WTC11 (cell line): ENCODE results near the gene SYNGR1. TPM values are rescaled to one million over a fixed set of nuclear protein-coding genes. Genes with fewer than 3 reads are reported as not detected.

Source experiments
- ATAC-seq: fragments of 200-7000 bp; cut with Tn5 transposase; 2 replicates; pipeline ENCODE4 v1.10.0; 2021; ENCODE audit warnings: mild to moderate bottlenecking, moderate library complexity
- CTCF ChIA-PET: fragments of 300-600 bp; sonication (Branson Sonifier 250); formaldehyde crosslinking; loops from one replicate; lab custom pipeline; 2021; ENCODE audit warnings: antibody characterized with exemption; lab: Charles Lee
- POLR2A ChIA-PET: fragments of 350-600 bp; sonication (Branson Sonifier 250); formaldehyde crosslinking; loops from one replicate; lab custom pipeline; 2021; ENCODE audit warnings: antibody characterized with exemption; lab: Charles Lee
- DNase-seq: peaks from one replicate; pipeline ENCODE4 v3.0.0; 2021; ENCODE audit warnings: low spot score
- H3K27ac Mint-ChIP-seq: 2 replicates; pipeline ENCODE4 v1.8.0; 2021; ENCODE audit warnings: mixed read lengths
- H3K27me3 Mint-ChIP-seq: 2 replicates; pipeline ENCODE4 v1.8.0; 2021; ENCODE audit warnings: low read depth, mild to moderate bottlenecking, moderate library complexity, mixed read lengths
- H3K36me3 Mint-ChIP-seq: 2 replicates; pipeline ENCODE4 v1.8.0; 2021; ENCODE audit warnings: mixed read lengths
- H3K4me1 Mint-ChIP-seq: 2 replicates; pipeline ENCODE4 v1.8.0; 2022; ENCODE audit warnings: mixed read lengths
- H3K4me3 Mint-ChIP-seq: 2 replicates; pipeline ENCODE4 v1.8.0; 2021; ENCODE audit warnings: mild to moderate bottlenecking, moderate library complexity, mixed read lengths
- H3K9me3 Mint-ChIP-seq: 2 replicates; pipeline ENCODE4 v1.8.0; 2021; ENCODE audit warnings: mixed read lengths
- CBFB ChIP-seq: sonication (generic); formaldehyde crosslinking; IDR thresholded peaks from 2 replicates; pipeline ENCODE4 v1.8.1; 2022; ENCODE audit warnings: mild to moderate bottlenecking, low read depth, missing genetic modification reagents
- CTCF ChIP-seq: fragments of 200-600 bp; IDR thresholded peaks from 2 replicates; pipeline ENCODE4 v1.8.0; 2022; ENCODE audit warnings: antibody characterized with exemption
- ESRRA ChIP-seq: sonication (generic); formaldehyde crosslinking; IDR thresholded peaks from 2 replicates; pipeline ENCODE4 v1.8.1; 2022; ENCODE audit warnings: mild to moderate bottlenecking, missing genetic modification reagents, borderline replicate concordance
- FOXK1 ChIP-seq: sonication (generic); formaldehyde crosslinking; IDR thresholded peaks from 2 replicates; pipeline ENCODE4 v1.8.0; 2022; ENCODE audit warnings: mild to moderate bottlenecking, moderate library complexity, missing genetic modification reagents
- FOXP1 ChIP-seq: sonication (generic); formaldehyde crosslinking; IDR thresholded peaks from 2 replicates; pipeline ENCODE4 v1.8.0; 2022; ENCODE audit warnings: missing genetic modification reagents, mild to moderate bottlenecking, moderate library complexity, borderline replicate concordance
- JUN ChIP-seq: sonication (generic); formaldehyde crosslinking; IDR thresholded peaks from 2 replicates; pipeline ENCODE4 v1.8.0; 2023; ENCODE audit warnings: mild to moderate bottlenecking, missing genetic modification reagents
- MAX ChIP-seq: sonication (generic); formaldehyde crosslinking; IDR thresholded peaks from 2 replicates; pipeline ENCODE4 v1.8.0; 2022; ENCODE audit warnings: mild to moderate bottlenecking, missing genetic modification reagents
- NFE2L1 ChIP-seq: sonication (generic); formaldehyde crosslinking; IDR thresholded peaks from 2 replicates; pipeline ENCODE4 v1.8.1; 2023; ENCODE audit warnings: missing genetic modification reagents
- PRRX2 ChIP-seq: fragments of 250-450 bp; sonication (Bioruptor Pico); IDR thresholded peaks from 2 replicates; pipeline ENCODE4 v1.8.0; 2021; ENCODE audit warnings: mild to moderate bottlenecking
- RELA ChIP-seq: sonication (generic); formaldehyde crosslinking; IDR thresholded peaks from 2 replicates; pipeline ENCODE4 v1.8.1; 2022; ENCODE audit warnings: missing genetic modification reagents, mild to moderate bottlenecking, borderline replicate concordance
- RORB ChIP-seq: fragments of 250-450 bp; sonication (Bioruptor Pico); IDR thresholded peaks from 2 replicates; pipeline ENCODE4 v1.9.0; 2021; ENCODE audit warnings: mild to moderate bottlenecking
- SP1 ChIP-seq: sonication (generic); formaldehyde crosslinking; conservative IDR thresholded peaks from 2 replicates; pipeline ENCODE4 v1.8.1; 2022; ENCODE audit warnings: missing genetic modification reagents
- TEAD1 ChIP-seq: sonication (generic); formaldehyde crosslinking; IDR thresholded peaks from 2 replicates; pipeline ENCODE4 v1.8.0; 2022; ENCODE audit warnings: mild to moderate bottlenecking, missing genetic modification reagents
- TP53 ChIP-seq: sonication (generic); formaldehyde crosslinking; IDR thresholded peaks from 2 replicates; pipeline ENCODE4 v1.8.1; 2023; ENCODE audit warnings: mild to moderate bottlenecking, missing genetic modification reagents
- USF1 ChIP-seq: sonication (generic); formaldehyde crosslinking; IDR thresholded peaks from 2 replicates; pipeline ENCODE4 v1.8.0; 2022; ENCODE audit warnings: mild to moderate bottlenecking, missing genetic modification reagents
- USF2 ChIP-seq: sonication (generic); formaldehyde crosslinking; IDR thresholded peaks from 2 replicates; pipeline ENCODE4 v1.8.1; 2023; ENCODE audit warnings: mild to moderate bottlenecking, missing genetic modification reagents, moderate library complexity
- ZBTB21 ChIP-seq: sonication (generic); formaldehyde crosslinking; IDR thresholded peaks from 2 replicates; pipeline ENCODE4 v1.8.1; 2023; ENCODE audit warnings: mild to moderate bottlenecking, missing genetic modification reagents, borderline replicate concordance
- ZNF232 ChIP-seq: sonication (generic); formaldehyde crosslinking; IDR thresholded peaks from 2 replicates; pipeline ENCODE4 v1.8.0; 2022; ENCODE audit warnings: mild to moderate bottlenecking, missing genetic modification reagents
- ZNF263 ChIP-seq: sonication (generic); formaldehyde crosslinking; IDR thresholded peaks from 2 replicates; pipeline ENCODE4 v1.8.1; 2022; ENCODE audit warnings: low read depth, mild to moderate bottlenecking, moderate library complexity, missing genetic modification reagents
- ZNF396 ChIP-seq: fragments of 250-450 bp; sonication (Bioruptor Pico); IDR thresholded peaks from 2 replicates; pipeline ENCODE4 v1.8.0; 2021; ENCODE audit warnings: mild to moderate bottlenecking, moderate library complexity, borderline replicate concordance
- ZNF416 ChIP-seq: fragments of 250-450 bp; sonication (Bioruptor Pico); IDR thresholded peaks from 2 replicates; pipeline ENCODE4 v1.9.0; 2021; ENCODE audit warnings: mild to moderate bottlenecking, inconsistent platforms
- total RNA-seq: library from RNA; stranded (reverse); gene quantifications from 3 replicates; pipeline ENCODE4 v1.2.3, GENCODE V29; 2021

SYNGR1 gene
- total RNA-seq, 1 experiment from 2014 or later: 35.3 TPM

- Mint-ChIP-seq H3K36me3 (no peaks in the 10 kb centered on the region), H3K9me3 (peaks cover 4% of the 10 kb centered on the region; the same call in 1 of the 2 replicates), H3K4me3 (no peak overlapping the region), H3K27me3 (peaks cover 24% of the 10 kb centered on the region), H3K27ac (no peak overlapping the region), H3K4me1 (peaks cover 6% of the 10 kb centered on the region)
- DNase-seq (peak; percentile 72), ATAC-seq (peak; percentile 58)
- CTCF ChIA-PET: interaction anchor here (0.6 to 1.4 kb wide), 5 partner anchors 42 to 135 kb away, joined by 3 to 10 read pairs (median 3); partner anchors contain the start of gene ATF4
- POLR2A ChIA-PET: interaction anchor here (1.5 kb wide), 1 partner anchor 135 kb away, joined by 4 read pairs; the partner anchor contains the start of gene ATF4
- no peak for TF ChIP-seq TP53 (CRISPR knock-in tag)
- TF ChIP-seq JUN: no peak
- TF ChIP-seq CTCF: 0 out of 2 replicates have a peak, but pooled peaks have one; percentile 30
- no peak for TF ChIP-seq PRRX2 (CRISPR knock-in tag)
- TF ChIP-seq USF1: no peak
- no peak for TF ChIP-seq ZNF396 (CRISPR knock-in tag)
- no peak for TF ChIP-seq RORB (CRISPR knock-in tag)
- TF ChIP-seq CBFB (CRISPR knock-in tag): no peak
Measured at GRCh38 chr22:39384750-39385480, 35.1 kb downstream of the SYNGR1 start.

- TF ChIP-seq USF1 (peak; percentile 82), TEAD1 (no peak), FOXK1 (CRISPR knock-in tag) (peak; percentile 76), MAX (peak; percentile 87), NFE2L1 (CRISPR knock-in tag) (no peak), ZNF416 (CRISPR knock-in tag) (peak; percentile 44; the same call in 1 of the 2 replicates), ESRRA (no peak), ZNF263 (0 out of 2 replicates have a peak, but pooled peaks have one; percentile 27), CTCF (no peak), SP1 (CRISPR knock-in tag) (peak; percentile 69), FOXP1 (CRISPR knock-in tag) (0 out of 2 replicates have a peak, but pooled peaks have one; percentile 54), ZBTB21 (CRISPR knock-in tag) (0 out of 2 replicates have a peak, but pooled peaks have one; percentile 32), USF2 (CRISPR knock-in tag) (peak; percentile 84), TP53 (CRISPR knock-in tag) (0 out of 2 replicates have a peak, but pooled peaks have one; percentile 29), RELA (CRISPR knock-in tag) (peak; percentile 57; the same call in 1 of the 2 replicates), ZNF232 (CRISPR knock-in tag) (no peak)
- H3K4me3 Mint-ChIP-seq: peak overlapping the region; percentile 81
- peaks cover 30% of the 10 kb centered on the region for H3K27me3 Mint-ChIP-seq
- H3K4me1 Mint-ChIP-seq: peaks cover 6% of the 10 kb centered on the region
- POLR2A ChIA-PET: interaction anchor here (0.7 kb wide), 1 partner anchor 13 kb away, joined by 6 read pairs; no protein-coding TSS in a partner anchor
- no peak overlapping the region for H3K27ac Mint-ChIP-seq
- peak; percentile 96 for DNase-seq
- CTCF ChIA-PET: interaction anchor here (0.5 to 1.7 kb wide), 6 partner anchors 11 to 621 kb away, joined by 3 to 10 read pairs (median 4); partner anchors contain the start of gene TAB1
- H3K9me3 Mint-ChIP-seq: peaks cover 4% of the 10 kb centered on the region; the same call in 1 of the 2 replicates
- peak; percentile 96 for ATAC-seq
- H3K36me3 Mint-ChIP-seq: no peaks in the 10 kb centered on the region
Measured at GRCh38 chr22:39388261-39389011, 38.6 kb downstream of the SYNGR1 start.
